CD4-positive, alpha-beta T cell (primary cell): ENCODE data around the gene LRIG1. TPM values are rescaled to one million over a fixed set of nuclear protein-coding genes. Genes with fewer than 3 reads are reported as not detected.

Experiments
- ATAC-seq: fragments of 200-7000 bp; cut with Tn5 transposase; one replicate; pipeline ENCODE4 v1.10.0; 2022; ENCODE audit warnings: mild to moderate bottlenecking; ENCODE audit not compliant: poor library complexity
- CTCF ChIA-PET: fragments of 350-600 bp; sonication (Branson Sonifier 250); formaldehyde crosslinking; loops from one replicate; lab custom pipeline; 2021; ENCODE audit warnings: antibody characterized with exemption, inconsistent platforms; lab: Charles Lee
- POLR2A ChIA-PET: fragments of 350-600 bp; sonication (Branson Sonifier 250); formaldehyde crosslinking; loops from one replicate; lab custom pipeline; 2021; ENCODE audit warnings: antibody characterized with exemption, inconsistent platforms; lab: Charles Lee
- DNase-seq, 14 experiments: peaks; one replicate each; pipeline ENCODE4 v3.0.0-alpha.2; 2013 to 2020; ENCODE audit warnings: mixed read lengths in 2 of 14
- H3K27ac ChIP-seq, 2 donors: one replicate each; pipeline versions ENCODE4 v1.5.1 to v1.7.0; 2013; ENCODE audit warnings: low read length in 2 of 2, low read depth in 1 of 2, mild to moderate bottlenecking in 1 of 2
- H3K27me3 ChIP-seq, 2 experiments: 1 replicate in 1 of 2; 2 replicates in 1 of 2; pipeline versions ENCODE4 v1.6.1 to v1.7.0; 2013; ENCODE audit warnings: low read length in 2 of 2, control low read depth in 1 of 2, mild to moderate bottlenecking in 1 of 2, moderate library complexity in 1 of 2; ENCODE audit not compliant: insufficient read depth in 2 of 2, control insufficient read depth in 1 of 2
- H3K36me3 ChIP-seq: one replicate; pipeline ENCODE4 v1.6.1; 2013; ENCODE audit warnings: low read length, control low read depth; ENCODE audit not compliant: insufficient read depth
- H3K4me1 ChIP-seq: one replicate; pipeline ENCODE4 v1.6.1; 2013; ENCODE audit warnings: low read length, control low read depth; ENCODE audit not compliant: insufficient read depth
- H3K4me3 ChIP-seq: one replicate; pipeline ENCODE4 v1.5.1; 2013; ENCODE audit warnings: mild to moderate bottlenecking, low read length, moderate library complexity
- H3K9me3 ChIP-seq, 2 experiments: 1 replicate in 1 of 2; 2 replicates in 1 of 2; pipeline versions ENCODE4 v1.6.1 to v1.7.0; 2013; ENCODE audit warnings: low read length in 2 of 2, mild to moderate bottlenecking in 2 of 2, control low read depth in 1 of 2, moderate library complexity in 1 of 2; ENCODE audit not compliant: control insufficient read depth in 1 of 2, insufficient read depth in 1 of 2
- H3K27ac Mint-ChIP-seq: one replicate; pipeline ENCODE4 v1.8.0; 2020; ENCODE audit warnings: mixed read lengths
- H3K27me3 Mint-ChIP-seq: one replicate; pipeline ENCODE4 v1.8.0; 2021; ENCODE audit warnings: mixed read lengths
- H3K36me3 Mint-ChIP-seq: one replicate; pipeline ENCODE4 v1.8.0; 2021; ENCODE audit warnings: low read depth, mixed read lengths
- H3K4me1 Mint-ChIP-seq: one replicate; pipeline ENCODE4 v1.8.0; 2021; ENCODE audit warnings: low read depth, mixed read lengths
- H3K4me3 Mint-ChIP-seq: one replicate; pipeline ENCODE4 v1.8.0; 2020; ENCODE audit warnings: mild to moderate bottlenecking, mixed read lengths
- H3K9me3 Mint-ChIP-seq: one replicate; pipeline ENCODE4 v1.8.0; 2020; ENCODE audit warnings: mixed read lengths
- CTCF ChIP-seq: fragments of 200-600 bp; IDR thresholded peaks from one replicate; pipeline ENCODE4 v1.8.0; 2022; ENCODE audit warnings: antibody characterized with exemption, mild to moderate bottlenecking
- intact Hi-C, 2 experiments: fragments of 100-400 bp; cut with DNase I in 1 of 2; cut with micrococcal nuclease in 1 of 2; formaldehyde crosslinking; loops; one replicate each; pipeline versions ENCODE4 v1.15.1 to v1.9.0; 2023 to 2025; cut with DNase I, micrococcal nuclease
- total RNA-seq, 174 experiments: library from RNA in 2 of 174; stranded (reverse) in 2 of 174; gene quantifications; one replicate each; pipeline ENCODE4 v1.2.3 and lab custom pipeline; 2021 to 2026

Gene LRIG1
- total RNA-seq, 2 experiments from 2014 or later: 30.1 to 33.1 TPM

- peak overlapping the region; percentile 50 for H3K27ac Mint-ChIP-seq
- H3K36me3 Mint-ChIP-seq: peaks cover 11% of the 10 kb centered on the region
- Histone ChIP-seq H3K27me3 (no peaks in the 10 kb centered on the region), H3K9me3 (no peaks in the 10 kb centered on the region), H3K36me3 (no peaks in the 10 kb centered on the region), H3K4me1 (peaks cover 63% of the 10 kb centered on the region), H3K4me3 (no peak overlapping the region), H3K27ac (no peak overlapping the region)
- ATAC-seq: no peak
- H3K27me3 Mint-ChIP-seq: no peaks in the 10 kb centered on the region
- peaks cover 88% of the 10 kb centered on the region for H3K4me1 Mint-ChIP-seq
- H3K4me3 Mint-ChIP-seq: peak overlapping the region; percentile 97
- intact Hi-C loops: loop anchor here in 1 of 2 experiments (2.0 to 10.0 kb wide), 2 partner anchors 14 to 192 kb away; no protein-coding TSS in a partner anchor
- TF ChIP-seq CTCF: no peak
- CTCF ChIA-PET: interaction anchor here (1.5 to 2.4 kb wide), 2 partner anchors 24 to 27 kb away, joined by 3 to 7 read pairs; no protein-coding TSS in a partner anchor
- POLR2A ChIA-PET: interaction anchor here (1.3 to 2.3 kb wide), 2 partner anchors 14 to 276 kb away, joined by 3 to 18 read pairs; partner anchors contain the start of gene SLC25A26
- DNase-seq: no peak
- no peaks in the 10 kb centered on the region for H3K9me3 Mint-ChIP-seq
Observed at GRCh38 chr3:66496301-66496700, 4.5 kb downstream of the LRIG1 start.

- no peaks in the 10 kb centered on the region for H3K9me3 ChIP-seq
- Mint-ChIP-seq H3K9me3 (no peaks in the 10 kb centered on the region), H3K36me3 (peaks cover 11% of the 10 kb centered on the region), H3K27ac (no peak overlapping the region), H3K27me3 (no peaks in the 10 kb centered on the region), H3K4me1 (peaks cover 91% of the 10 kb centered on the region), H3K4me3 (peak overlapping the region; percentile 45)
- ChIA-PET CTCF (interaction anchor here (1.6 to 2.4 kb wide), 2 partner anchors 17 to 23 kb away, joined by 3 to 7 read pairs; no protein-coding TSS in a partner anchor), POLR2A (interaction anchor here (0.6 to 2.3 kb wide), 2 partner anchors 13 to 482 kb away, joined by 3 to 18 read pairs; no protein-coding TSS in a partner anchor)
- H3K4me3 ChIP-seq: no peak overlapping the region
- intact Hi-C loops: loop anchor here (2.0 to 10.0 kb wide), 3 partner anchors 13 to 191 kb away; no protein-coding TSS in a partner anchor
- peaks cover 65% of the 10 kb centered on the region for H3K4me1 ChIP-seq
- ATAC-seq (no peak), DNase-seq (no peak)
- no peaks in the 10 kb centered on the region for H3K27me3 ChIP-seq
- H3K27ac ChIP-seq: no peak overlapping the region
- no peak for TF ChIP-seq CTCF
- no peaks in the 10 kb centered on the region for H3K36me3 ChIP-seq
Observed at GRCh38 chr3:66495668-66496045, 5.2 kb downstream of the LRIG1 start.

GRCh38 chr3:66494959-66495667, 5.7 kb downstream of the LRIG1 start:
- no peak for TF ChIP-seq CTCF
- Mint-ChIP-seq H3K9me3 (no peaks in the 10 kb centered on the region), H3K27me3 (no peaks in the 10 kb centered on the region), H3K4me1 (peaks cover 96% of the 10 kb centered on the region), H3K36me3 (peaks cover 11% of the 10 kb centered on the region), H3K4me3 (peak overlapping the region; percentile 45), H3K27ac (peak overlapping the region; percentile 21)
- Histone ChIP-seq H3K9me3 (no peaks in the 10 kb centered on the region), H3K27ac (no peak overlapping the region), H3K4me1 (peaks cover 68% of the 10 kb centered on the region), H3K4me3 (no peak overlapping the region), H3K27me3 (no peaks in the 10 kb centered on the region), H3K36me3 (no peaks in the 10 kb centered on the region)
- intact Hi-C loops: loop anchor here (2.0 to 10.0 kb wide), 2 partner anchors 18 to 190 kb away; no protein-coding TSS in a partner anchor
- ATAC-seq: no peak
- ChIA-PET CTCF (interaction anchor here (1.6 kb wide), 2 partner anchors 12 to 17 kb away, joined by 3 to 6 read pairs; no protein-coding TSS in a partner anchor), POLR2A (interaction anchor here (0.6 to 2.1 kb wide), 3 partner anchors 12 to 482 kb away, joined by 3 to 9 read pairs (median 7); no protein-coding TSS in a partner anchor)
- DNase-seq: peak in 1 of 14 experiments; percentile 39
